Measurements from ENCODE around the gene ZNF236.
A peak's percentile ranks its signal among the peaks of the same experiment; 100 is the strongest.
"Not testable (repeated sequence)": the region's sequence is repeated elsewhere in the genome, so short reads cannot be mapped to it uniquely, and the experiment has no call there.

The ZNF236 gene

DNA sequence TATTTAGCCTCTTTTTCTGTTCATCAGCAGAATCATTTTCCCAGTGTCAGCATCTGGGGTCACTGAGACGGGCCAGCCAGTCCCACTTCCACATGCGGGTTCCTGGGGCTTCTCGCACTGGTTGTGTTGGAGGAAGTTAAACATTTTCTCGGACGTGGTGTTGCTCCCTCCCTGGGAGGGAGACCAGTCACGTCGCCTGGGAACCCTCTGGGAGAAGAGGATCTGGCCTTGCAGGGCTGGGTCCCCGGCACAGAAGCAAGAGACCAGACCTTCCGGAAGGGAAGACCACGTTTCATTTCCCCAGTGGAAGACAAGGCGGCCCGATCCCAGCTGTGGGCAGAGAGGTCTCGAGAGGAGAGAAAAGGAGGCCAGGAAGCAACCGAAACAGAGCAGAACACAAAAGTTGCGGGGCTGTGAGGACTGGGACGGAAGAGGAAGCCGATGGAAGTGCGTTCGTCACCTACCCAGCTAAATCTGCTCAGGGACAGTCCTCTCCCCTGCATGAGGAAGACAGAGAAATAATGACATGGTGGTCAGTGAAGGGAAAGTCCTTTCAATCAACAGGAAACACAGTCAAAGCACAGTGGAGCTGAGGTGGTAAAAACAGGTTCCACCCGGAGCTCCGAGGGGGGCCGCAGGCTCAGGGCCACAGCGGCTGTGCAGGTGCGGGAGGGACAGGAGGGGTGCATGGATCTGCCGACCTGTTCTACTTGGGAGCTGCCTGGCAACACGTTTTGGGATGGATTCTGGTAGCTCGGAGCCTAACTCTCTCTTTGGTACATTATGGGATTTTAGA is 165.9 kb downstream of the ZNF236 start:
- DNase-seq (ENCODE audit: low spot score), result no peak
- FAIRE-seq, result no peak

DNA sequence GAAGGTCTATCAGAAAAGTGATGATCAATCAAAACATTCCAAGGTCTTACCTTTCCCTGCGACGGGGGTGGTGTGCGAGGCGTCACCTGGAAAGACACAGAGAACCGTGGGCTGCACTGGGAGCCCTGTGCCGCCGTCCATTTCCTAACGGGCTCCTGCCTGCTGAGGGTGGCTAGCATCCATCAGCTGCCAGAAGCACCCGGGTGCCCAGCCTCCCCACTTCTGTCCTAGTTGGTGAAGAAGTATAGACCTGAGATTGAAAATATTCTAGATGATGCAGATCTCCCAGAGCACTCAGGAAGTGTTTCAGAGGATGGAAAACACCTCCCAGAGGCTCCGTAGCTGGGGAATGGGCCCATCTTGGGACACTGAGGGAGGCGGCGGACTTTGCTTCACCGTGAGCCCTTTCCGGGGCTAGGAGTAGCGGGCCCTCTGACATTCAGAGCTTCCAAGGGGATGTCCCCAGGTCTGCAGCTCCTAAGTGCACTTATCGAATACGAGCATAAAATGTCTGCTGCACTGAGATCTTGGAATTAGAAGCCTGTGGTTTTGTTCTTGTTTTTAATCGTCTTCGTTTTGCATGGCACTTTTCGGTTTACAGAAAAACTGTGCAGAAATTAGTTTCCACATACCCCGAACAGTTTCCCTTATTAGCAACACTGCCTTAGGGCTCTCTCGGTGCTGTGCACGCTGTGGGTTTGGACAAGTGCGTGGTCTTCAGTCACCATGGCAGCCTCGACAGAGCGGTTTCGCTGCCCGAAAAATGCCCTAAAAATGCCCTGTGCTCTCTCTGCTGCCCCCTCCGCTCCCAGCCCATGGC is 166.7 kb downstream of the ZNF236 start:
- DNase-seq (ENCODE audit: low spot score) (no peak), FAIRE-seq (no peak)

DNA sequence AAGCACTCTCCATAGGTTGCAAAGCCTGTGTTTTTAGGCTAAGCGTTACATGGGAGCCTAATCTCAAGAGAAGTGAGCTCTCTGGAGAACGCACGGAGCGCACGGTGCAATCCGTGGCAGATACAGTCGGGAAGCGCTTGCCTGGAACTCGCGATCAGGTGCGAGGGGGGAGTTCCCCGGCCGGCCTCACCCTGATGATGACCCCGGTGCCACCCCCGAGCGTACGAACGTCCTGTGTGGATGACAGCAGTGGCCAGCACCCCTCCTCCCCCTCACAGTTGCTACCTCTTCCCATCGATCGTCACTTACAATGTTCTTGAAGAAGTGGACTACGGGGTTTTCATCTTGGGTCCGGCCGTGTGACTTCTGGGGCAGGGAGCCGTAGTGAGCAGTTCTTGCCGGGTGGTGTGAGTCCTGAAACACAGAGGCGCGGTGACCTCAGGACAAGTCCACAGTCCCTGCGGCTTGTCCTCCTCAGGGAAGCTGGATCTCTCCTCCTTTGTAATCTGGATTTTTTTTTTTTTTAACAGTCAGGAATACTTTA is 167.4 kb downstream of the ZNF236 start:
- FAIRE-seq (no peak), DNase-seq (ENCODE audit: low spot score) (no peak)

DNA sequence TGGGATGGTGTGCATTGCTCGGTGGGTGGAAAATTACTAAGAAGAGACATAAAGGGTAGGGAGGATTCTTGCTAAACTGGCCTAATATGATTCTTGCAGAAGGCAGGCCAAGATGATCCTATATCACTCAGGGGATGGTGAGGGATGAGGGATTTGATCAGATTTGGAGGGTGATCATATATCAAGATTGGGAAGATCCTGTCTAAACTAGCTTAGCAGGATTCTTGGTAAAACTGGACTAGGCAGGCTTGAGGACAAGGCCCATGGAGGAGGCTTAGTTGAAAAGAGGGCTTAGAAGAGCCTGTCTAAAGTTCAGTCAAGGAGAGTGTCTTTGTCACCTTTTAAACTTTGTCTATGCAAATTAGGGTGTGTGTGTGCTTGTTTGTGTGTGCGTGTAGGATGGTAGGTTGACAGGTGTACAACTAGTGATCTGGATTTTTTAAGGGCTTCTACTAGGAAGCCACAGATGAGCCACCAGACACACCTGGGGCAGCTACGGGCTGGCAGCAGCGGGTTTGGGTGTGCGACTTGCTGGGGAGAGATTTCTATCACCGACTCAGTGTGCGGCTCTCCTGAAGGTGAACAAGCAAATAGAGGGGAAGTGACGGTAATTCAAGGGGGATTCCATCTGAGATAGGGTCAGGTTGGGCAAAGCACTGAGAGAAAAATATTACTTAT is 168.1 kb downstream of the ZNF236 start:
- not testable (repeated sequence) for DNase-seq (ENCODE audit: low spot score); FAIRE-seq

DNA sequence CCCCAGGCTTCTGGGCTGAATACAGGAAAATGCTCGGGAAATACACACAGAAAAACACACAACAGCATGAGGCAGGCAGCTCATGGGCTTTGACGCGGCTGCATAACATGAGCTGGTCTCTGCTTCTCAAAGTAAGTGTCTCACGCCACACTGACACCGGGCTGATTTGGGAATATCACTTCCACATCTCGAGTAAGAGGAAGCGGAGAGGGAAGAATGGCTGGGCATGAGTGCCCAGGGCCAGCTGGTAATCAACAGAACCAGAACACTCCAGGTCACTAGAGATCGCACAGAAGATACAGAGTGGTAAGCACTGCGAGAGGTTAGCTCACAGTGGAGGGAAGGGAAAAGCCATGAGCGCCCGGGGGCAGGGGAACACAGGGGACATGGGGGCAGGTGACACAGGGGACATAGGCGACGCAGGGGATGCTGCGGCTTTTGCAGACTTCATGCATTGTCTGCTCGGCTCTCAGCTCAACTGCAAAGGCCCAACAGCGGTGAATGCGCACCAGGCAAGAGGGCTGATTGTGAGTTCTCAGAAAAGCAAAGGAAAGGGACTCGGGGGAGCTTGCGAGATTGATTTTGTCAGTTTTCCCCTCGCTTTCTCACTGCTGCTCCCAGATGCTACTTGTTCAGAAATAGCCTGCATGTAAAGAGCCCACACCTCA is 168.8 kb downstream of the ZNF236 start:
- FAIRE-seq (no peak), DNase-seq (ENCODE audit: low spot score) (no peak)

DNA sequence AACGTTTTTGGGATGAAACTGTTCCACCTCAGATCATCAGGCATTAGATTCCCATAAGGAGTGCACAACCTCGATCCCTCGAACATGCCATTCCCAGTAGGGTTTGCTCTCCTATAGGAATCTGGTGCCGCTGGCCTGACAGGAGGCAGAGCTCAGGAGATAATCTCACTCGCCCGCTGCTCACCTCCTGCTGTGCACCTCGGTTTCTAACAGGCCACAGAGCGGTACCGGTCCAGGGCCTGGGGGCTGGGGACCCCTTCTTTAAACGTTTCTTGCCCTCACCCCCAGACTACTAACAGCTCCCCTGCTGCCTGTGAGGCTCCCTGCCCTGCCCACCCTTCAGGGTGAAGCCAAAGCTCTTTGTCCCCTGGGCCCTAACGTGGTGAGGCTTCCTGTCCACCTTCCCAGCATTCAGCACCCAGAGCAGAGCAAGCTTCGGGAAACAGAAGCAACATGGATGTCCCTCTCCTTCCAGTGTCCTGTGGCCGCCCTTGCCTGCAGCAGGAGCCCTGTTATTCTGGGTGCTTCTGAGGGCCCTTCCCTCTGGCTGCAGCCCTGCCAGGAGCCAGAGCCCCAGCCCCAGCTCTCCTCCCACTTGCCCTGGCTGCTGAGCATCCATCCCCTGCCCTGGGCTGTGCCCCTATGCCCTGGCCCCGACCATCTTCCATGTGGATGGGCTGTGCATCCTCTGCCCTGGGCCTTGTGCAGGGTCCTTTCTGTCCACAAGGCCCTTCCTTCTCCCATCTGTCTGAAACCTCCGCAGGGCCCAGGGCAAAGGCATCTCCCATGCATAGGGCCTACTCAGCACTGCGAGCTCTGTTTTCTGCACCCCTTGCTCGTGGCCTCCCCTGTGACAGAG is 170.1 kb downstream of the ZNF236 start:
- FAIRE-seq (no peak), DNase-seq (ENCODE audit: low spot score) (no peak)

DNA sequence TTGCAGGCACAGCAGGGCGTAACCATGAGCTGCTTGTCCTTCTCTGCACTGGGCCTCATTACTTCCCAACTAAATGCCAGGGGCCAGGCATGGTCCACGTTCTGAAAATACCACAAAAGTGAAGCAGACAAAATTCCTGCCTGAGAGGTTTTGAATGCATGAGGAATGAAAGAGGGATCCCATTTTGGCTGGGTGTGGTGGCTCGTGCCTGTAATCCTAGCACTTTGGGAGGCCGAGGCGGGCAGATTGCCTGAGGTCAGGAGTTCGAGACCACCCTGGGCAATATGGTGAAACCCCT is 170.7 kb downstream of the ZNF236 start:
- no peak for DNase-seq (ENCODE audit: low spot score)
- no peak for FAIRE-seq

DNA sequence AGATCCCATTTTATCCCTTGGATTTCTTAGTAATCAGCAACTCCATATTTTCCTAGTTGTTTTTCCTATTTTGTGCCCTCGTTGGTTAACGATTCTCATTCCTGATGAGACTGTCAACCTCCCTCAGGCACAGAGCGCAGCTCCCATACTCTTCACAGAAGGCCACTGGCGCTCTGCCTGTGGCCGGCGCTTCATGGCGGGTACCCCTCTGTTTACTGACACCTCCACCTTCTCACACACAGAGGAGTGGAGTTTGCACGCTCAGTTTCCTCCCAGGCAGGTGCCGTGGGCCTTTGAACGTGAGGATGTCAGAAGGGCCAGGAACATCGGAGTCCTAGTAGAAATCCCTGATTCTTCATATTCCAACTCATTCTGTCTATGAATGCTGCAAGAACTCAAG is 171.2 kb downstream of the ZNF236 start:
- DNase-seq (ENCODE audit: low spot score) (no peak), FAIRE-seq (no peak)

DNA sequence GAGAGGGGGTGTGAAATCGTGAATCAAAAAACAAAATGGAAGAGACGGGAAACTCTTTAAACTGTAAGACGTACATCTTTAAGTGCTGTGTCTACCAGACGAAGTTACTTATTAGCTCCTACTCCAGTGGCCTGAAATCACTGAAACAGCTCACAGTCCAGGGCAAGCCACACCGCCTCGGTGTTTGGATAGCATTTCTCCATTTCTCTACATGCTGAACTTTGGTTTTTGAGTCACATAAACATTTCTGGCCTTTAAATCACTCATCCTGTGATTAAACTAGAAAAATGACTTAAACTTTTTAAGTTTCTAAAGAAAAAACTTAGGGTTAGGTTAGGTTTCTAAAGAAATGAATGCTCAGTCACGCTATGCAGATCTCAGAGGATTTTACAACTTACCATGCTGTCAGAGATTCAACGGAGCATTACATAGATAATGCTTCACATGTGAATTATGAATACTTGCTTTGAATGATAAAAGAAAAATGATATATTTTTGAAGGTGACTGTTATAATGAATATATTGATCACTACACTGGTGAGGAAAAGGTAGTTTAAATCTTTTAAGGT is 171.8 kb downstream of the ZNF236 start:
- no peak for FAIRE-seq
- DNase-seq (ENCODE audit: low spot score), result no peak

DNA sequence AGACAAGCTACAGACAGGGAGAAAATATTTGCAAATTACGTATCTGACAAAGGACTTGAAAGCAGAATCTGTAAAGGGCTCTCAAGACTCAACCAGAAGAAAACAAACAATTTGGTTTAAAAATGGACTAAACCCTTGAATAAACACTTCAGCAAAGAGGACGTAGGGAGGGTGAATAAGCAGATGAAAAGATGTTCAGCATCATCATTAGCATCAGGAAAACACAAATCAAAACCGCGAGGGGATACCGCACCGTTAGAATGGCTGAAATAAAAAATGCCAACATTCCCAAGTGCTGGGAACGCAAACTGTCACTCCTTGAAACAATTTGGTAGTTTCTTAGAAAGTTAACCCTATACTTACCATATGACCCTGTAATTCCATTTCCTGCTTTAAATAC is 173.5 kb downstream of the ZNF236 start:
- no peak for FAIRE-seq

DNA sequence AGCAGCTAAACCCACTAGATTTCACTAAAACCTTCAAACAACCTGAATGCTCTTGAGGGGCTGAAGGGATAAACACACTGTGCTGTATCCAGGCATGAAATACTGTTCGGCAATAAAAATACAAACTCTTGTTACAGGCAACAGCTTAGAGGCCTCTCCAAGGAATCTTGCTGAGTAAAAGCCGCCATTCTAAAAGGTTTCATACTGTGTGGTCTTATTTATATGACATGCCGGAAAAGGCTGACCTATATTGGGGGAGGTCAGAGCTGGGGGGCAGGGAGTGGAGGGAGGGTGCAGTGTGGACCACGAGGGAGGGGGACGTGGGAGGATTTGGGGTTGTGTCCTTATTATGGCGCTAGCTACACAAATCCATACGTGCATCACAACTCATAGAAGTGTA is 174.1 kb downstream of the ZNF236 start:
- no peak for FAIRE-seq

More for the DNA sequence above, 173.5 kb downstream of the ZNF236 start:
- no peak for DNase-seq (ENCODE audit: low spot score)

DNA sequence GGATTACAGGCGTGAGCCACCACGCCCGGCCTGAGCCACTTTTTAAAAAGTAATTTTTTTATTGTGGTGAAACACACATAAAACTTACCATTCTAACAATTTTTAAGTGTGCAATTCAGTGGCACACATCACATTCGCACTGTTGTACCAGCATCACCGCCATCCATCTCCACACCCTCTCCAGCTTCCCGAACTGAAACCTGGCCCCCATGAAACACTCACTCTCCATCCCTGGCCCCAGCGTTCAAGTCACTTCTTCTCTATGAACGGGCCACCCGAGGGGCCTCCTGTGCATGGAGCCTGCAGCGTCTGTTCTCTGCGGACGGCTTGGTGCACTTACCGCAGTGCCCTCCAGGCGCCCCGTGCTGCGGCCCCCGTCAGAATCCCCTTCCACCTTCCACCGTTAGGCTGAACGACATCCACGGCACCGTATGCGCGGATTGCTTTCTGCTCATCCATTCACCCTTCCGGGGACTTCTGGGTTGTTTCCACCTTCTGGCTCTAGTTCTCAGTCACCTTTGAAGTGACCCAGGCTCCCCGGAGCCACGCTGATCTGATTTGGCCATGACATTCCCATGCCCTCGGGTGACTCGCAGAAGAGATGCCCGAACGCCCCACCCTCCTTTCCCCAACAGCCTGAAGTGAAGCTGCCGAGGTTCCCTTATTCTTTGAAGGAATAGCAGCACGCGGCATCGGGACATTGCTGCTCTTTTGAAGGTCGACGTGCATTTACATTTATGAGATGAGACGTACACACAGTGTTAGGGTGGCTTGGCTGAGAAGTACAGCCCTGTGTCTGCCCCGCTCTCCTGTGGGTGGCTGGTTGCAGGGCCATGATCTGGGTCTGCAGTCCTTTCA is 175.8 kb downstream of the ZNF236 start:
- no peak for DNase-seq (ENCODE audit: low spot score)
- no peak for FAIRE-seq

More for the DNA sequence above, 174.1 kb downstream of the ZNF236 start:
- DNase-seq (ENCODE audit: low spot score), result no peak

DNA sequence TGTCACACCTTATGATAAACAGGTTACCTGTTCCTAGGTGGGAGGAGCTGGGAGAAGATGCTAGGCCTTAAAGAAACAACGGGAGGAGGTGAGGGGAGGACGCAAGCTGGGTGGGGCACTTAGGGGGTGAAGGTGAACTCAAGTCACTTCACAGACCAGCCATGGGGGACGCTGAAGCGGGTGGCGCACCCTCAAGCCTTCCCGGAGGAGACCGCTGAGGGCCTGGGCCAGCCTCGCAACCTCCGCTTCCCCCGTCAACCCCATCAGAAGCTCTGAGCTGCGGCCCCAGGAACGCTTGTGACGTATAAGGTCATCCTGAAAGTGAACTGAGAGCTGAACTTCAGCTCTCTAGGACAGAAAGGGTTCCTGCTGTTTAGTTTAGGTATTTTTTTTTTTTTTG is 176.7 kb downstream of the ZNF236 start:
- FAIRE-seq (no peak), DNase-seq (ENCODE audit: low spot score) (no peak)

DNA sequence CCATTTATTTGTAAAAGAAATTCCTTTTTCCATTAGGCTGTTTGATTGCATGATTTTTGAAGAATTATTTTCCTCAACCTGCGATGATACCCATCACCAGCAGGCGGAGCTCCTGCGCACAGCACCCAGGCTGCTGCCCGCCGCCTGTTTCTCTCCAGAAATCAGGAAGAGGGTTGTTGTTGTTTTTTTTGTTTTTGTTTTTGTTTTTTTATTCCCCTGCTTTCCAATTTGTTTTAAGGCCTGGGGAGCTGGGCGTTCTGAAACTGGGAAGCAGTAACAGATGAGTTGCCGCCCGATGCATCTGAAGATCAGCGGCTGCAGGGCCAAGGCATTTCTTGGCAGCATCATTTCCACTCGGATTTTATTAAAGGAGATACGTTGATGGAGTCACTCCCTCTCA is 178.2 kb downstream of the ZNF236 start:
- peak; percentile 14 for FAIRE-seq

DNA sequence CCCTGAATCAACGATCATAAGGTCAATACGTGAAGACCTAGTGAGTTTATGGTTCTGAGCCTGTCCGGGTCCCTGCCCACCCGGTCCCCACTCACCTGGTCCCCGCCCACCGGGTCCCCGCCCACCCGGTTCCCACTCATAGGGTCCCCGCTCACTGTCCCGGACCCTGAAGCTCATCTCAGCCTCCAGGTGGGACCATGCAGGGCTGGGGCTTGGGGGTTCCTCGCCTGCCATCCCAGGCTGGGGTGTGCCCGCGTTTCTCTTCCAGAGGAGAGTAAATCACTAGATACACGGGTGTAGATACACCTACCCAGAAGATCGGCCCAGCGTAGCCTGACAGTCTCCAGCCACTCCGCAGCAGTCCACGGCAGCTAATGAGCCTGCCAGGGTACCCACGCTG is 178.7 kb downstream of the ZNF236 start:
- FAIRE-seq (no peak), DNase-seq (ENCODE audit: low spot score) (no peak)

More for the DNA sequence above, 178.2 kb downstream of the ZNF236 start:
- no peak for DNase-seq (ENCODE audit: low spot score)

DNA sequence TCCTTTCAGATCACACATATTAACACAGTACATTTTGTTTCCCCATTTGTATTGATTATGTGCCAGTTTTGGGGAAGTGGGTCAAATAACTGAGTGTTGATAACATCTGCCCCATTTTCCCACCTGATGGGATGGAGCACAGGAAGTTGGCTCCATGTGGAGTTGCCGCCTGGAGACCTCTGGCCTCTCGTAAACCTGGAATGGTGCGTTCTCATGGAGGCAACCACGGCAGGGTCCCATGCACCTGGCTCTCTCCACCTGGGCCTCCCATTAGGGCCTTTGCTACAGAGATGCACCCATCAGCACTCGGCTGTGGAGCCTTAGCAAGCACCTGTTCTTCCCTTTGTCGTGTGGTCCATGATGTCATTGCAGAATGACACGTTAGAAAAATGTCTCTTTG is 179.6 kb downstream of the ZNF236 start:
- FAIRE-seq (no peak), DNase-seq (ENCODE audit: low spot score) (no peak)

DNA sequence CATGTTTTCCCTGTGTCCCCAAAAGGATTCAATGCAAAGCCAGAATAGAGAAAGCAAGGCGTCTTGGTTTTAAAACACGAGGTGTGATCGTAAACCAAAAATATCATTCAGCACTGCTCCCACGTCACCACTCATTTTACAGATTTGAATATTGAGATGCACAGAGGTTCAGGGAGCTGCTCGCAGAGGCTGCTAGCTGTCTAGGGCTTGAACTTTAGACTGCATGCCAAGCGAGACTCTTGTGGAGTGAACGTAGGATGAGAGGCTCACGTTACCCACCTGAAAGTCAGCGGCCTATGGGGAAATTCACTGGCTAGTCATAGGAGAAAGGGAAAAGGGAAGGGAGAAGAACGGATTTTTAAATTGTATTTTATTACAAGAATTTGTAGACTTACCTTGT is 180.1 kb downstream of the ZNF236 start:
- no peak for FAIRE-seq
- no peak for DNase-seq (ENCODE audit: low spot score)

DNA sequence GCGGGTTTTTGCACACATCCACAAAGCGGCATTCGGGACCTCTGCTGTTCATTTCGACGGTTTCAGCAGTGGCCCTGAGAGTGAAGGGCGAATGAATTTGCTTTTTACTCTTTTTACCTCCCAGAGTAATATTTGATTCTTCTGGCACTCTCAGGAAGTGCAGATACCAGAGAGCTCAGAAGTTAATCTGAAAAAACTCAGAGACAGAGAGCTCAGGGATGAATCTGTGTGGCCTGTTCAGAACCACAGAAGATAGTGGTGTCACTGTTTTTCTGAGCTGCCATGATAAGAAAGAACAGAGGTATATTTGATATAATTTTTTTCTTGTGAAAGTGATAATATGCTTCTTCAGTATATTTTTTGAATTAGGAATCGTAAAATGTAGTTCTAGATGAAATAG is 181.0 kb downstream of the ZNF236 start:
- FAIRE-seq (no peak), DNase-seq (ENCODE audit: low spot score) (no peak)

All from RCC 7860 (cell line).